ENCODE measurements around the gene C12orf42.

The C12orf42 gene

GRCh38 chr12:103518899-103519298 is 23.1 kb upstream of the C12orf42 start:
- ChIA-PET CTCF (no interaction called here), POLR2A (no interaction called here)
- TF ChIP-seq SP1 (IDR thresholded peaks at IDR 0.05), result no peak
- no peak for TF ChIP-seq HDGF (IDR thresholded peaks at IDR 0.05; ENCODE audit: borderline replicate concordance)
- TF ChIP-seq TARDBP (IDR thresholded peaks at IDR 0.05), result no peak
- no peak for TF ChIP-seq FOXK2 (IDR thresholded peaks at IDR 0.05)
- TF ChIP-seq CTBP1 (IDR thresholded peaks at IDR 0.05; ENCODE audit: borderline replicate concordance), result no peak
- no peak for TF ChIP-seq L3MBTL2 (conservative IDR thresholded peaks at IDR 0.05)
- no peak for TF ChIP-seq LEF1 (IDR thresholded peaks at IDR 0.05; ENCODE audit: borderline replicate concordance)
- no peak for TF ChIP-seq ELF4 (IDR thresholded peaks at IDR 0.05)
- no peak for TF ChIP-seq BHLHE40 (IDR thresholded peaks at IDR 0.05; ENCODE audit: borderline replicate concordance)
- no peak for TF ChIP-seq SUZ12 (IDR thresholded peaks at IDR 0.05)
- TF ChIP-seq NFRKB (IDR thresholded peaks at IDR 0.05), result no peak
- no peak for TF ChIP-seq PKNOX1 (IDR thresholded peaks at IDR 0.05)
- TF ChIP-seq ZNF384 (IDR thresholded peaks at IDR 0.05), result no peak
- TF ChIP-seq FOXA1 (IDR thresholded peaks at IDR 0.05), result no peak
- TF ChIP-seq FOXM1 (IDR thresholded peaks at IDR 0.05; ENCODE audit: borderline replicate concordance), result no peak
- no peak for TF ChIP-seq ARNT (IDR thresholded peaks at IDR 0.05)
- no peak for DNase-seq (ENCODE audit: extremely low spot score)

DNA sequence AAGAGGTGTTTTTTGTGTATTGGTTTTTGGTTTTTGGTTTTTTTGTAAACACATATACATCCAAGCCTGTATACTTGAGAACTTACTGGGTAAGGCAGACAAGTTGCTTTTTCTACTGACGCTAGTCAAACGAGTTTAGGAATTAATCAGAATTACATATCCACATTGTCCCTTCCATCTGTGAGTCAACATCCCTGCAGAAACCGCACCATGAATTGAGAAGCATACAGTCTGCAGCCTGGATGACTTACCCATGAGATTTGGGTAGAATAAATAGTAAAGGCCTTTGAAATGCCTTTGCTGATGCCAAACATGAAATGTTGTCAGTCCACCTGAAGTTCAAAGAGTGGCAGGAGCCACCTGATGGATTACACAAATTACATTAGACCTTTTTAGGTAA is 21.4 kb upstream of the C12orf42 start:
- CTCF ChIA-PET, result no interaction called here
- no peak for DNase-seq (ENCODE audit: extremely low spot score)
- no peak for TF ChIP-seq BHLHE40 (IDR thresholded peaks at IDR 0.05; ENCODE audit: borderline replicate concordance)
- TF ChIP-seq FOXA1 (IDR thresholded peaks at IDR 0.05), result no peak
- no peak for TF ChIP-seq ZNF384 (IDR thresholded peaks at IDR 0.05)
- TF ChIP-seq NFRKB (IDR thresholded peaks at IDR 0.05), result no peak
- no peak for TF ChIP-seq TARDBP (IDR thresholded peaks at IDR 0.05)
- no peak for TF ChIP-seq FOXM1 (IDR thresholded peaks at IDR 0.05; ENCODE audit: borderline replicate concordance)
- TF ChIP-seq LEF1 (IDR thresholded peaks at IDR 0.05; ENCODE audit: borderline replicate concordance), result no peak
- TF ChIP-seq ELF4 (IDR thresholded peaks at IDR 0.05), result no peak
- no peak for TF ChIP-seq HDGF (IDR thresholded peaks at IDR 0.05; ENCODE audit: borderline replicate concordance)
- no peak for TF ChIP-seq SP1 (IDR thresholded peaks at IDR 0.05)
- POLR2A ChIA-PET, result no interaction called here

DNA sequence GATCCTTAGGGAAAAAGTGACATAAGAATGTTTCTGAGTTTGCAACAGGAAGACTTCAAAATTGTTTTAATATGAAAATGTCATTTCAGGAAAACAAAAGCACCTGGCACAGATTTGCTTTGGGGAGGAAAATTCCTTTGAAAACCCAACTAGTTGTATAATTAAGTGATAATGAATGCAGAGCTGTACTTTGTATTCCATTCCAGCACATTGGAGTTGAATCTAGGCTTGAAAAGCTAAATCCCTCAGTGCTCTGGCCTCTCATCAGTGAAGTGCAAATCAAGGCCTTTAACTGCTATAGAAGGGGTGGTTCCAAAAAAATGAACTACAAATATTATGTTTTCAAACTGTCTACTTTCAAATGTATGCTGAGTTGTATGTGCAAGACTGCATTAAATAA is 19.6 kb upstream of the C12orf42 start:
- ChIA-PET POLR2A (no interaction called here), CTCF (interaction anchor here (0.6 kb wide), 1 partner anchor 10 kb away, joined by 4 read pairs; no protein-coding TSS in a partner anchor)
- TF ChIP-seq TARDBP (IDR thresholded peaks at IDR 0.05), result no peak
- no peak for TF ChIP-seq FOXK2 (IDR thresholded peaks at IDR 0.05)
- no peak for TF ChIP-seq ARNT (IDR thresholded peaks at IDR 0.05)
- TF ChIP-seq ZNF384 (IDR thresholded peaks at IDR 0.05), result no peak
- no peak for TF ChIP-seq ELF4 (IDR thresholded peaks at IDR 0.05)
- TF ChIP-seq FOXA1 (IDR thresholded peaks at IDR 0.05), result no peak
- no peak for TF ChIP-seq FOXM1 (IDR thresholded peaks at IDR 0.05; ENCODE audit: borderline replicate concordance)
- DNase-seq (ENCODE audit: extremely low spot score), result no peak

- ChIA-PET CTCF (interaction anchor here (0.8 to 1.0 kb wide), 2 partner anchors 9 to 34 kb away, joined by 3 to 4 read pairs; no protein-coding TSS in a partner anchor), POLR2A (no interaction called here)
- no peak for TF ChIP-seq SUZ12 (IDR thresholded peaks at IDR 0.05)
- TF ChIP-seq TARDBP (IDR thresholded peaks at IDR 0.05), result no peak
Observed at GRCh38 chr12:103513875-103514274, 18.1 kb upstream of the C12orf42 start.

GRCh38 chr12:103505371-103506236 is 9.8 kb upstream of the C12orf42 start:
- DNase-seq (ENCODE audit: extremely low spot score), result no peak
- POLR2A ChIA-PET, result no interaction called here
- CTCF ChIA-PET, result interaction anchor here (1.3 kb wide), 1 partner anchor 9 kb away, joined by 4 read pairs; no protein-coding TSS in a partner anchor

More at GRCh38 chr12:103513875-103514274, 18.1 kb upstream of the C12orf42 start:
- DNase-seq (ENCODE audit: extremely low spot score), result no peak

GRCh38 chr12:103504606-103505005 is 8.8 kb upstream of the C12orf42 start:
- ChIA-PET CTCF (interaction anchor here (1.3 kb wide), 1 partner anchor 10 kb away, joined by 4 read pairs; no protein-coding TSS in a partner anchor), POLR2A (no interaction called here)
- no peak for DNase-seq (ENCODE audit: extremely low spot score)
- TF ChIP-seq SP1 (IDR thresholded peaks at IDR 0.05), result no peak
- TF ChIP-seq ARNT (IDR thresholded peaks at IDR 0.05), result no peak
- TF ChIP-seq FOXA1 (IDR thresholded peaks at IDR 0.05), result no peak
- no peak for TF ChIP-seq FOXM1 (IDR thresholded peaks at IDR 0.05; ENCODE audit: borderline replicate concordance)
- no peak for TF ChIP-seq HDGF (IDR thresholded peaks at IDR 0.05; ENCODE audit: borderline replicate concordance)
- no peak for TF ChIP-seq LEF1 (IDR thresholded peaks at IDR 0.05; ENCODE audit: borderline replicate concordance)
- TF ChIP-seq BHLHE40 (IDR thresholded peaks at IDR 0.05; ENCODE audit: borderline replicate concordance), result no peak
- no peak for TF ChIP-seq PKNOX1 (IDR thresholded peaks at IDR 0.05)
- TF ChIP-seq TARDBP (IDR thresholded peaks at IDR 0.05), result no peak
- TF ChIP-seq ELF4 (IDR thresholded peaks at IDR 0.05), result no peak
- TF ChIP-seq FOXK2 (IDR thresholded peaks at IDR 0.05), result no peak
- TF ChIP-seq NFRKB (IDR thresholded peaks at IDR 0.05), result no peak
- no peak for TF ChIP-seq CTBP1 (IDR thresholded peaks at IDR 0.05; ENCODE audit: borderline replicate concordance)
- TF ChIP-seq ZNF384 (IDR thresholded peaks at IDR 0.05), result no peak
- TF ChIP-seq SUZ12 (IDR thresholded peaks at IDR 0.05), result no peak
- no peak for TF ChIP-seq L3MBTL2 (conservative IDR thresholded peaks at IDR 0.05)

More at GRCh38 chr12:103505371-103506236, 9.8 kb upstream of the C12orf42 start:
- TF ChIP-seq BHLHE40 (IDR thresholded peaks at IDR 0.05; ENCODE audit: borderline replicate concordance) (no peak), LEF1 (IDR thresholded peaks at IDR 0.05; ENCODE audit: borderline replicate concordance) (no peak), CTBP1 (IDR thresholded peaks at IDR 0.05; ENCODE audit: borderline replicate concordance) (no peak), FOXK2 (IDR thresholded peaks at IDR 0.05) (no peak)
